Ishikawa (cell line): Measurements from ENCODE around the gene ATP4B.

Experiments
- CEBPB ChIP-seq: IDR thresholded peaks from 2 replicates; pipeline ENCODE4 v1.6.1; 2012
- CREB1 ChIP-seq: IDR thresholded peaks from 2 replicates; pipeline ENCODE4 v1.6.1; 2012; ENCODE audit warnings: low read depth
- EGR1 ChIP-seq: IDR thresholded peaks from 2 replicates; pipeline ENCODE4 v1.6.1; 2012
- EP300 ChIP-seq: IDR thresholded peaks from 2 replicates; pipeline ENCODE4 v1.6.1; 2012; ENCODE audit warnings: borderline replicate concordance
- MAX ChIP-seq: IDR thresholded peaks from 2 replicates; pipeline ENCODE4 v1.6.1; 2012
- RAD21 ChIP-seq: IDR thresholded peaks from 2 replicates; pipeline ENCODE4 v1.6.1; 2012; ENCODE audit warnings: low read depth
- TAF1 ChIP-seq: IDR thresholded peaks from 2 replicates; pipeline ENCODE4 v1.6.1; 2012; ENCODE audit warnings: low read depth, mild to moderate bottlenecking
- TCF12 ChIP-seq: IDR thresholded peaks from 2 replicates; pipeline ENCODE4 v1.6.1; 2012; ENCODE audit warnings: low read depth
- TEAD4 ChIP-seq: IDR thresholded peaks from 2 replicates; pipeline ENCODE4 v1.6.1; 2012
- USF1 ChIP-seq: IDR thresholded peaks from 2 replicates; pipeline ENCODE4 v1.6.1; 2012
- YY1 ChIP-seq: IDR thresholded peaks from 2 replicates; pipeline ENCODE4 v1.6.1; 2012; ENCODE audit warnings: low read depth
- ZBTB7A ChIP-seq: IDR thresholded peaks from 2 replicates; pipeline ENCODE4 v1.6.1; 2012; ENCODE audit warnings: low read depth

DNA sequence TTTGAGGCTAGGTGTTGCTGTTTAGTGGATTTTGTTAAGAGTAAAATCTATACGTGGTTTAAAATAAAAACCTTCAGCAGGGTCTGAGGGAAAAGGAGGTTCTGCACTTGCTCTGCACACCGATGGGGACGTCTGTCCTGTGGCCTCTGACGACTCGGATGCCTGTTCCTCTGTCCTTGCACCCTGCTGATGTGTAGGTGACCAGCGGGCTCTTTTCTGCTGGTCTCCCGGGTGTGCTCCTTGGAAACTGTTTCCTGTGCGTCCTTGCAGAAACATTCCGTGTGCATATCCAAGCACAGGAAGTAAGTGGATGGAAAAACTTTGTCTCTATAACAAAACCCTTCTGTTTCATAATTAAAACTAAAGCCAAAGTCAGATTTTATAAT lies 3.8 kb downstream of the ATP4B start:
- TF ChIP-seq ZBTB7A (no peak), EP300 (no peak), TCF12 (no peak), USF1 (no peak), TEAD4 (no peak), YY1 (no peak), TAF1 (no peak), CEBPB (no peak), EGR1 (no peak), RAD21 (no peak), CREB1 (no peak), MAX (no peak)
